SW 1271 (cell line): Measurements from ENCODE around the gene APOBEC3B.
"Not testable (repeated sequence)": the region's sequence is repeated elsewhere in the genome, so short reads cannot be mapped to it uniquely, and the experiment has no call there.

Source experiments
- DNase-seq, 2 experiments: peaks; one replicate each; lab custom pipeline; 2025; lab: John Stamatoyannopoulos, UW

Gene APOBEC3B

DNA sequence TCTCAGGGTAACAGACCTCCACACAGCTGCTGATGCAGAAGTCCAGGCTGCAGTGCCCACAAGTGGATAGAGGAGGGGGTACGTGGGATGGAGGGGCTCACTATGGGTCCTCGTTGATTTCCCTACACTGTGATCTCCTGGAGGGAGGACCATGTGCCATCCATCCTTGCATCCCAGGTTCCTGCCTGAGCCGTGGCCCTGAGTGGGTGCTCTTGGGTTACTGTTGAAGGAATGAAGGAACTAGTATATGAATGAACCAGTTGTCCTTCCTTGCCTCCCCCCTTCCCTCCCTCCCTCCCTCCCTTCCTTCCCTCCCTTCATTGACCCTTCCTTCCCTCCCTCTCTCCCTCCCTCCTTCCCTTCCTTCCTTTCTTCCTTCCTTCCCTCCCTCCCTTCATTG lies 15.4 kb downstream of the APOBEC3B start:
- no peak for DNase-seq

DNA sequence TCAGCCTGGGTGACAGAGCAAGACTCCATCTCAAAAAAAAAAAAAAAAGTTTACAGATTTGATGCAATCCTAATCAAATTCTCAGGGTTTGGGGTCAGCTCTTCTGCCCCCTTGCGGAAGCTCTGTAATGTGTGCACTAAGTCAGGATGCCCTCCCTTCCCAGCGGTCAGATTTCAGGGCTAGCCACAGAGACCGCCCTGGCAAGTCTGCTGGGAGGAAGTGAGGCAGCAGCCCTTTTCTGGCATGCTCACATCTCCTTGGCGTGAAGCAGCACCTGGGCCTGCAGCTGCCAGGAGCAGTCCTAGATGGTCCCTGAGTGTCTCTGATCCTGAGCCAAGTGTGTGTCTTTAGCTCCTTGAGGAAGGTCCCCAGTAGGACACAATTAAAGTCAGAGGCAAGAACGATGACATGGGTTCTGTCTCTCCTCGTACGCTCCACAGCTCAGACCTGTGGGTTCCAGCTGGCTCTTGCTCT lies 21.1 kb downstream of the APOBEC3B start:
- peak; percentile 53 to 81 for DNase-seq

DNA sequence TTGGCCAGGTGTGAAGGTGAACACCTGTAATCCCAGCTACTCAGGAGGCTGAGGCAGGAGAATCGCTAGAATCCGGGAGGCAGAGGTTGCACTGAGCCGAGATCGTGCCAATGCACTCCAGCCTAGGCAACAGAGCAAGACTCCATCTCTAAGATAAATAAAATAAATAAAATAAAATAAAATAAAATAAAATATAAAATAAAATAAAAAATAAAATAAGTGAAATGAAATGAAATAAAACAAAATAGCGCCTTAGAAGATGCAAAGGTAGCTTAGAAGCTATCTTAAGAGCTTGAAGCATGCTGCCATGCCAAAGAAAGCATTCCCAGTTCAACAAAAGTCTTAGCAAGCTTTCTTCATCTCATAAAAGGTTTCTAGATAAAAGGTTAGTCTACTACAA lies 25.0 kb downstream of the APOBEC3B start:
- no peak for DNase-seq

DNA sequence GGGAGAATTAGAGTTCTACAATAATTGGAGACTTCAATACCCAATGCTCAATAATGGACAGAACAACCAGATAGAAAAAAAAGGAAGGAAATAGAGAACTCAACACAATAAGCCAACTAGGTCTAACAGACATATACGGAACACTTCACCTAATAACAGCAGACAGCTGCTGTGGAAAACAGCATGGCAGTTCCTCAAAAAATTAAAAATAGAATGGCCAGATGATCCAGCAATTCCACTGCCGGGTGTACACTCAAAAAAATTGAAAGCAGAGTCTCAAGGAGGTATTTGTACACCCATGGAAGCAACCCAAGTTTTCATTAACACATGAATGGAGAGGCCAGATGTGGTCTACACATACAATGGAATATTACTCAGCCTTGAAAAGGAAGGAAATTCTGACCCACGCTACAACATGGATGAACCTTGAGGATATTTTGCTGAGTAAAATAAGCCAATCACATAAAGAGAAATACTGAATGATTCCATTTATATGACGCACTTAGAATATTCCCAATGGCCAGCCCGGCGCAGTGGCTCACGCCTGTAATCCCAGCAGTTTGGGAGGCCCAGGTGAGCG lies 26.2 kb downstream of the APOBEC3B start:
- DNase-seq, result not testable (repeated sequence)

DNA sequence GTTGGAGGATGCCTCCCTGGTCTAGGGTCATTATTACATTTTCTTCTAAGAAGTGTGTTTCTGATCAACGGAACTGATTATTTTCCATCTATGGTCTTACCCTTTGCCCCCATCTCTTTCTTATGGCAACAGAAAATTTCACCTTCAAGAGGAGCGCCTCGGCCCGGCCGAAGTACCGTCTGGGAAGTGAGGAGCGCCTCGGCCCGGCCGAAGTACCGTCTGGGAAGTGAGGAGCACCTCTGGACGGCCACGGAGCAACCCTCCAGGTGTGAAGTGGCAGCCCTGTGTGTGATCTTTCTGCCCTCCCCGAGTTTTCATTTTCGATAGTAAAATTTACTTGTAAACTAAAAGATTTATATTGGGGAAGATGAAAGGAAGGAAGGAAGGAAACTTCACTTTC lies 28.8 kb downstream of the APOBEC3B start:
- DNase-seq, result no peak

DNA sequence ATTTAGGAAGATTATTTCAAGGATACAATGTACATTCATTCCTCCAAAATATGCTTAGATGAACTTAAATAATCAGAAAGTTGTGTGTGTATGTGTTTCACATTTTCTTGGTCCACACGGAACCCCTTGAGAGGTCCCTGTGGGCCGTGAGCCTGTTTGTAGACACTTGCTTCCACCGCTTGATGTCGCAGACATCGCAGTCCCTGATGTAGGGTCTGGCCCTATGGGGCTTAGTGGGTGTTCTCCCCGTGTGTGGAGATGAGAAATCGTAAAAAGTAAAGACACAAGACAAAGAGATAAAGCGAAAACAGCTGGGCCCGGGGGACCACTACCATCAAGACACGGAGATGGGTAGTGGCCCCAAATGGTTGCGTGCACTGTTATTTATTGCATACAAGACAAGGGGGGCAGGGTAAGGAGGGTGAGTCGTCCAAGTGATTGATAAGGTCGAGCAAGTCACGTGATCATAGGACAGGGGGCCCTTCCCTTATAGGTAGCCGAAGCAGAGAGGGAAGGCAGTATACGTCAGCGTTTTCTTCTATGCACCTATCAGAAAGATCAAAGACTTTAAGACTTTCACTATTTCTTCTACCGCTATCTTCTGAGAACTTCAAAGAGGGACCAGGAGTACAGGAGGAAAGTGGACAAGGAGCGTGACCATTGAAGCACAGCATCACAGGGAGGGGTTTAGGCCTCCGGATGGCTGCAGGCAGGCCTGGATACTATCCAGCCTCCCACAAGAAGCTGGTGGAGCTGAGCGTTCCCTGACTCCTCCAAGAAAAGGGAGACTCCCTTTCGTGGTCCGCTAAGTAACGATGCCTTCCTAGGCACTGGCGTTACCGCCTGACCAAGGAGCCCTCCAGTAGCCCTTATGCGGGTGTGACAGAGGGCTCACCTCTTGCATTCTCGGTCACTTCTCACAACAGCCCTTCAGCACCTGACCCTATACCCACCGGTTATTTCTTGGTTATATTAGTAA lies 30.7 kb downstream of the APOBEC3B start:
- no peak for DNase-seq

DNA sequence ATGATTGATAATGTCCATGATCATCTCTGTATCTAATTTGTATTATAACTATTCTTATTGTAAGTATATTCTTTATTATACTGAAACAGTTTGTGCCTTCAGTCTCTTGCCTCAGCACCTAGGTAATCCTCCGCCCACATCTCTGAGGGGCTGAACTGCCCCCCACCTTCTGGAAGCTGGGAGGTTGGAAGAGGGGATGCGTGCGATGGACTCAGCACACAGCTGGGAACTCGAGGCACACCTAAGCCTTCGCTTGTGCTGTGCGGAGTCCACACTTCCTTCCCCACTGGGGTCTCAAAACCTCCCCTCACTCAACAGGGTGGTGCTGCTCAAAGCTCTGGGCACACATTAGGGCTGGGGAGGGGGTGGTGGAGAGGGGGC lies 31.4 kb downstream of the APOBEC3B start:
- DNase-seq, result not testable (repeated sequence)

DNA sequence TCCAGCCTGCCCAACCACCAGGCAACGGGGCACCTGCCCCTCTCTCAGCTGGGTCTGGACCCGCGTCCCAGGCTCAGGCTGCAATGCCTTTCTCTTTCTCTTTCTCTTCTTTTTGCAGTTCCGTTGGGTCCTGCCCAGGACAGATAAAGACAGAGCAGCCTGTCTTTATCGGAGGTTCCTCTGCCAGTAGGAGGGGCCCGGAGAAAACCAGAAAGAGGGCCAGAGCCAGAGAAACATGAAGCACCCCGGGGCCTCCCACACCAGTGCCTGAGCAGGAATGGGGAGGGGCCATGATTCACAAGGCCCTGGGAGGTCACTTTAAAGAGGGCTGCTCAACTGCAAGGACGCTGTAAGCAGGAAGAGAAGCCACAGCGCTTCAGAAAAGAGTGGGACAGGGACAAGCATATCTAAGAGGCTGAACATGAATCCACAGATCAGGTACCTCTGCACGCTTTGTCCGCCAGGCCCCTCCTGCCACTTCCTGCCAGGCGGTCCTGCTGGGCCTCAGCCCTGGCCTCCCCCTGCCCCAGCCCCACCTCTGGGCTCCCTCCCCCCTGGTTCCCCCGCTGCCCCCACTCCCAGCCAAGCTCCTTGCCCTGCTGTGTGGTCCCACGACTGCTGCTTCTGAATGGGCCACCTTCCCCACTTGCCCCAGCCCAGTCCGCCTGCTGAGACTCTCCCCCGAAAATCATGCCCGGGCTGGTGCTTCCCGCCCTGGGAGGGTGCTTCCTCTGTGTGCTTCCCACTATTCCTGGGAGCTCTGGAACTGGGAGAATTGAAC lies 32.0 kb downstream of the APOBEC3B start, which contains the start of gene APOBEC3C:
Gene APOBEC3C, plus strand, starts transcription at position 316 of the 781 bp plus-strand sequence. Its CDS starts 106 bp downstream, at position 422.
- DNase-seq, result peak in 1 of 2 experiments; percentile 57

DNA sequence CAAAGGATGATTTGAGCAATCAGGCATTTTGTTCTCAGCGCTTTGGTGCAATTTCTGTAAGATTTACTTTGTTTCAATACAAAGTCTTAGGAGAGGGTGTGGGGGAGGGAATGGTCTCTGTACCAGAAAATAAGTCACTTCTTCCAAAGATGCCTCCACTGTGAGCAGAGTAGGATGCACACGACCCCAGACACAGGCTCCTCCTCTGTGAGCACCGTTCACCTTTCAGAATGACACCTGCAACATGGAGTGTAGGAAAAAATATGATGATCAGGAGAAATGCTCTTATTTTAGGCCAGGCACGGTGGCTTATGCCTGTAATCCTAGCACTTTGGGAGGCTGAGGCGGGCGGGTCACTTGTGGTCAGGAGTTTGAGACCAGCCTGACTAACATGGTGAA lies 32.6 kb downstream of the APOBEC3B start:
- not testable (repeated sequence) for DNase-seq

DNA sequence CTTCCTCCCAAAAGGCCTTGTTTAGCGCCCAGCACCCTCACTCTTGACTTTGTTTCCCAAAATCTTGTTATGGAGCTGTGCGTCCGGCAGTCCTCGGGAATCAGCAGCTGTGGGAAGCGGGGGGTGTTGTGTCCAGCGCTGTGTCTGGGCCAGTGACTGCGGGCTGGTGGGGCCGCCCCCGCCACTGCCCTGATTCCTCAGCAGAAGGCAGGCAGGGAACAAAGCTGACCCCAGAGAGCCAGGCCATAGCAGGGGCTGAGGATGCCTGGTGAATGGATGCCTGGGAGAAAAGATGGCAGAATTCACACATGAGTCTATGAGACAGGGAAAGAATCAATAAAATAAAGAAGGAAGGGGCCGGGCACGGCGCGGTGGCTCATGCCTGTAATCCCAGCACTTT lies 34.4 kb downstream of the APOBEC3B start:
- DNase-seq, result no peak

DNA sequence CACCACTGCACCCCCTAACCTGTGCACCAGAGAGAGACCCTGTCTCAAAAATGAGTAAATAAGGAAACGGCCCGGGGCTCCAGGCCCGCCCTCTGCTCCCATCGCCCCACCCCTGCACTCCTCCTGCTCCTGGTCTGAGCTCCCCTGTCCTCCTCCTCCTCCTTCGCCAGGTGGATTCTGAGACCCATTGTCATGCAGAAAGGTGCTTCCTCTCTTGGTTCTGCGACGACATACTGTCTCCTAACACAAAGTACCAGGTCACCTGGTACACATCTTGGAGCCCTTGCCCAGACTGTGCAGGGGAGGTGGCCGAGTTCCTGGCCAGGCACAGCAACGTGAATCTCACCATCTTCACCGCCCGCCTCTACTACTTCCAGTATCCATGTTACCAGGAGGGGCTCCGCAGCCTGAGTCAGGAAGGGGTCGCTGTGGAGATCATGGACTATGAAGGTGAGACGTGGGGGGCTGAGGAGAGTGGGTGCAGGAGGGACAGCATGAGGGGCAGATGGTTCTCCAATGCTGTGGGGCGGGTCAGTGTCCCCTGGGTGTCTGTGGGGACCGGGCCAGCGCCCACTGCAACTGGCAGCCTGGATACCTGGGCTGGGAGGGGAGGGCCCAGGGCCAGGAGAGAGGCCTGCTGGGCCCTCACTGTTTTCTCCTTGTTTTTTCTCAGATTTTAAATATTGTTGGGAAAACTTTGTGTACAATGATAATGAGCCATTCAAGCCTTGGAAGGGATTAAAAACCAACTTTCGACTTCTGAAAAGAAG lies 35.6 kb downstream of the APOBEC3B start:
- DNase-seq, result no peak

DNA sequence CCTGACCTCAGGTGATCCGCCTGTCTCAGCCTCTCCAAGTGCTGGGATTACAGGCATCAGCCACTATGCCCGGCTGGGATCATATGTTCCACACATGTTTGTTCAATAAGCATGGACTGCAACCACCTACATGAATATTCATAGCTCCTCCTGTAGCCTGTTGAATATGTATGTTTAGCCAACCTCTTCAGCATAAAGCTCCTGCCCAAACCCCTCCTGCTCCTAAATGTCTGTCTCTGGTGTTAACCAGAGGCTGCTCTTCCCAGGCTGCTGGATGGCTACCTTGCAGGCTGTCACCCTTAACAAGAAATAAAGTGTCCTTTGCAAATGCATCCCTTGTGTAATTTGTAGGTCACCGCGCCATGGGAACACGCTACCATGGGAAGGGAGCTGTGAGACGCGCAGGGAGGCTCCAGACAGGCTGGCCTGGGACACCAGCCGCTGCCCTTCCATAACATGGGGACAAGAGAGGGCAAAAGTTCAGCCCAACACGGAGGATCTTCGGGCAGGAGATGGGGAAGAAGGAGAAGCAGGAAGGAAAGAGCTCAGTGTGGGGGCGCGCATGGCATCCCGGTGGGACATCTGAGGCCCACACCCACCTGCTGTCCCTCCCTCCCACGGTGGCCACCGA lies 38.0 kb downstream of the APOBEC3B start:
- peak in 1 of 2 experiments; percentile 14 for DNase-seq

DNA sequence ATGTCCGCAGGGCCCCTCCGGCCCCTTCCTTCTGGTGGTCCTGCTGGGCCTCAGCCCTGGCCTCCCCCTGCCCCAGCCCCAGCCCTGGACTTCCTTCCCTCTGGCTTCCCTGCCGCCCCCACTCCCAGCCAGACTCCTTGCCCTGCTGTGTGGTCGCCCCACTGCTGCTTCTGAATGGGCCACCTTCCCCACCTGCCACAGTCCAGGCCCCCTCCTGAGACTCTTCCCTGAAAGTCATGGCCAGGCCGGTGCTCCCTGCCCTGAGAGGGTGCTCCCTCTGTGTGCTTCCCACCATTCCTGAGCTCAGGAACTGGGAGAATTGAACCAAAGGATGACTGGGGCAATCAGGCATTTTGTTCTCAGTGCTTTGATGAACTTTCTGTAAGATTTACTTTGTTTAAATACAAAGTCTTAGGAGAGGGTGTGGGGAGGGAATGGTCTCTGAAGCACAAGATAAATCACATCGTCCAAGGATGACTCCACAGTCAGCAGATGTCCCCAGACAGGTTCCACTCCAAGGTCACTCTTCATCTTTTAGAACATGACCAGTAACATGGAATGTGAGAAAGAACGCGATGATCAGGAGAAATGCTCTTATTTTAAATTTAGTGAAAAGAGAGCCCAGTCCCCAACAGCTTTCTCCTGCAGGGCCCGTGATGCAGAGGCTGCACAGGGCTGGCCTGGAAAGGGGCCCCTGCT lies 39.6 kb downstream of the APOBEC3B start:
- no peak for DNase-seq

DNA sequence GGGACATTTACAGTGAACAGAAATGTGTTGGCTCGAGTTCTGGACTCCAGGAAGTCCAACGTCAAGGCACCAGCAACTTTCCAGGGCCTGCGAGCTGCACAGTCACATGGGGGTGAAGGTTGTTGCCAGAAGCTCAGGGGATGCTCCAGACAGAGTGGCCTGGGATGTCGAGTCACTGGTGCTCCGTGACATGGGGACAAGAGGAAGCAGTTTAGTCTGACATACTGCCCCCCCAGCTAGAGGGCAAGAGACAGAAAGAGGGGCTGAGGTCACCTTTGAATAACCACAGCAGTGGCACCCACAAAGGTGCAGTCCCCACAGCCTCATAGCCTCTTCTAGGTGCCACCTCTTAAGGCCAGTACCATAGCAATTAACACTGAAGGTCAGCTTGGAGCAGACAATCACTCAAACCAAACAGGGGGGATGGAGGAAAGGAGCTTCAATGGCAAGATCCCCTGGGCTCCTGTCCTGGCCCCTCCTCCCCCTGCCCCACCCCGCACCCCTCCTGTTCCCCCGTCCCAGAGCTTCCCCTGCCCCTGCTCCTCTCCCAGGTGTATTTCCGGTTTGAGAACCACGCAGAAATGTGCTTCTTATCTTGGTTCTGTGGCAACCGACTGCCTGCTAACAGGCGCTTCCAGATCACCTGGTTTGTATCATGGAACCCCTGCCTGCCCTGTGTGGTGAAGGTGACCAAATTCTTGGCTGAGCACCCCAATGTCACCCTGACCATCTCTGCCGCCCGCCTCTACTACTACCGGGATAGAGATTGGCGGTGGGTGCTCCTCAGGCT lies 42.6 kb downstream of the APOBEC3B start:
- no peak for DNase-seq

DNA sequence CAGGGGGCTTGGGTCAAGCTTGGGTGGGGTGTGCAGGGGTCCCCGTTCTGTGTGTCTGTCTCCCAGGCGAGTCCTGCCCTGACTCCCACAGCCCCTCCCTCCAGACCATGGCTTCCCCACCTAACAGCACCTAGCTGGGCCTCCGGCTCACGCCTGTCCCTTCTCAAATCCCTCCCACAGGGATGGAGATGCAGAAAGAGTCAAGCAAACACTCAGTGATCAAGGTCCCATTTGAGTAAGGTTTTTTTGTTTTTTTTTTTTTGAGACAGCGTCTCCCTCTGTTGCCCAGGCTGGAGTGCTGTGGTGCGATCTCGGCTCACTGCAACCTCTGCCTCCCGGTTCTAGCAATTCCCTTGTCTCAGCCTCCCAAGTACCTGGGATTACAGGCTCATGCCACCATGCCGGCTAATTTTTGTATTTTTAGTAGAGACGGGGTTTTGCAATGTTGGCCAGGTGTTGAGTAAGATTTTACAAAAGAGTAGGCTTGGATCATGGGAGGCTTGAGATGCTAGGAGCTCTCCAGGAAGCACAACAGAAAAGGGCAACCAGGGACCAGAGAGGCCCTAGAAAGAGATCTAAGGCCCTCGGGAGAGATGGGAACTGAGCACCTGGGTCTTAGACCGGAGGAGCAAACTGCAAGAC lies 44.5 kb downstream of the APOBEC3B start:
- no peak for DNase-seq

DNA sequence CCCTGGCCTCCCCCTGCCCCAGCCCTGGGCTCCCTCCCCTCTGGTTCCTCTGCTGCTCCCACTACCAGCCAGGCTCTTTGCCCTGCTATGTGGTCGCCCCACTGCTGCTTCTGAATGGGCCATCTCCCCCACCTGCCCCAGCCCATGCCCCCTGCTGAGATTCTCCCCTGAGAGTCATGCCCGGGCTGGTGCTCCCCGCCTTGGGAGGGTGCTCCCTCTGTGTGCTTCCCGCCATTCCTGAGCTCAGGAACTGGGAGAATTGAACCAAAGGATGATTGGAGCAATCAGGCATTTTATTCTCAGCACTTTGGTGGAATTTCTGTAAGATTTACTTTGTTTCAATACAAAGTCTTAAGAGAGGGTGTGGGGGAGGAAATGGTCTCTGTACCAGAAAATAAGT lies 45.6 kb downstream of the APOBEC3B start:
- DNase-seq, result no peak

DNA sequence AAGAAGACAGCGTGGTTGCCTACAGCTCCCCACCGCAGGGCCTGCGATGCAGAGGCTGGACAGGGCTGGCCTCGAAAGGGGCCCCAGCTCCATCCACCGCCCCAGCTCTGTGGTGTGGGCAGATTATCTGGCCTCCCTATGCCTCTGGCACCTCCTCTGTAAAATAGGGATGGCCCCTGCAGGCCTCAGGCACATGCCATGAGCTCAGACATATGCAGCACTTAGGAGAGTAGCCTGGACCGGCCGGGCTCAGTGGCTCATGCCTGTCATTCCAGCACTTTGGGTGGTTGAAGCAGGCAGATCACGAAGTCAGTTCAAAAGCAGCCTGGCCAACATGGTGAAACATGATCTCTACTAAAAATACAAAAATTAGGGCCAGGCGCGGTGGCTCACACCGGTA lies 46.1 kb downstream of the APOBEC3B start:
- DNase-seq, result no peak

DNA sequence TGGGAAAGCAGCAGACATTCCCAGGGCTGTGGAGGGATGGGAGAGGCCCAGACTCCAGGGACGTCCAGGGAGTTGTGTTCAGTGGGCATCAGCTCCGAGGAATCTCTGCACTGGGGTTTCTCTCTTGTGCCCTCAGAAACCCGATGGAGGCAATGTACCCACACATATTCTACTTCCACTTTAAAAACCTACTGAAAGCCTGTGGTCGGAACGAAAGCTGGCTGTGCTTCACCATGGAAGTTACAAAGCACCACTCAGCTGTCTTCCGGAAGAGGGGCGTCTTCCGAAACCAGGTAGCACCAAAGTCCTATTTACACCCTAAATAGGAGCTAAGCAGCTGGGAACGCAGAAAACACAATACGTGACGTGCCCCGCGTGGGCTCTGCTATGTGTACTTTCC lies 47.1 kb downstream of the APOBEC3B start:
- no peak for DNase-seq

DNA sequence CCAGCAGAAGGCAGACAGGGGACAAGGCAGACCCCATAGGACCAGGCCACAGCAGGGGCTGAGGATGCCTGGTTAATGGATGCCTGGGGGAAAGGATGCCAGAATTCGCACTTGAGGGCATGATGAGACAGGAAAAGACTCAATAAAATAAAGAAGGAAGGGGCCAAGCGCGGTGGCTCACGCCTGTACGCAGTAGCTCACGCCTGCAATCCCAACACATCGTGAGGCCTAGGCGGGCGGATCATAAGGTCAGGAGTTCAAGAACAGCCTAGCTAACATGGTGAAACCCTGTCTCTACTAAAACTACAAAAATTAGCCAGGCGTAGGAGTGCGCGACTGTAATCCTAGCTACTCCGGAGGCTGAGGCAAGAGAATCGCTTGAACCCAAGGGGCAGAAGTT lies 48.6 kb downstream of the APOBEC3B start:
- DNase-seq, result no peak
